COLO829 (cell line): ENCODE data around the gene CBFA2T3.

Source experiments
- DNase-seq: peaks from one replicate; pipeline ENCODE4 v3.0.0; 2012; ENCODE audit warnings: low spot score

Gene CBFA2T3

GRCh38 chr16:88939245-88939971 lies 37.6 kb downstream of the CBFA2T3 start:
- DNase-seq: no peak

DNA sequence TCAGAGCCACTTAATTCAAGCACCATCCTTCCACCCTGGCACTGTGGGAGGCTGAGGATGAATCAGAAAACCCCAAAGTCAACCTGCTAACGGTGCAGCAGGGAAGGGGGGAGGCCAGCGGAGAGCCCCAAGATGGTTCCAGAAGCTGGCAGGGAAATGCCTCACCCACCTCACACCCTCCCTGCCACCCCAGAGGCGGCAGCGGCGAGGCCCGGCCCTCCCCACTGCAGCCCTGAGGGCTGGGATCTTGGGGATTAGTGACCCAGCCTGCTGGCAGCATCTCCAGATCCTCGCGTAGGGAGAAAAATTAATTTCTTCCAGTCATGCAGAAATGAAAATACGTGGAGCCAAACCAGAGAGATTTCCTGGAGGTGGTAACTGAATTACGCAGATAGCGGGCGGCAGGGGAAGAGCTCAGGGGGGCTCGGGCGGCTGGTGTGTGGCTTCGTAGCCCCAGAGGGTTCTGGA lies 38.2 kb downstream of the CBFA2T3 start:
- no peak for DNase-seq

DNA sequence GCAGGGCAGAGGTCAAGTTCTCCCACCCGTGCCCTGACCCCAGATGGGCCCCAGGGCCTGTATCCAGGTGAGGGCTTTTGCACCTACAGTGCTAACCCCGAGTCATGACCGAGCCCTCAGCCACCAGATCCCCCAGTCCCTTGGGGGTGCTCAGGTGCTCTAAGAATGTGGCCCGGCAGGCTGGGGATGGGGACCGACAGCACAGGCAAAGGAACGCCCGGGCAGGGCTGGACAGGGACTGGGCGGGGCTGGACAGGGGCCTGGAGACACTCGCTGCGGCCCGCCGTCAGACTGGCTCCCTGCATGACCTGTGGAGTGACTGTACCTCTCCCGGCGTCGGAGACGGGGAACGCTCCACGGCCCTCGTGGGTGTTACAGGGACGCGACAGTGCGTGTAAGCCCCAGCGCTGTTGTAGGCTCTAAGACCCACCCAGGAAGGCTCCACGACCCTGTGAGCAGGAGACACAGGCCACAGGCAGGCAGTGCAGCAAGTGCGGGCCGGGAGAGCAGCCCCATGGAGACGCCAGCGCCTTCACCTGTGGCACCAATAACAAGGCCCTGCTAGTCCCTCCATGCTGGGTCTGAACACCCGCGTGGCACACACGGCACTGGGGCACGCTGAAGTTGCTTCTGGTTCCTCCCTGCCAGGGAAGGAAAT lies 38.8 kb downstream of the CBFA2T3 start:
- no peak for DNase-seq

GRCh38 chr16:88937206-88937621 lies 39.8 kb downstream of the CBFA2T3 start:
- no peak for DNase-seq

GRCh38 chr16:88936556-88937205 lies 40.3 kb downstream of the CBFA2T3 start:
- no peak for DNase-seq

GRCh38 chr16:88936008-88936555 lies 40.9 kb downstream of the CBFA2T3 start:
- no peak for DNase-seq

GRCh38 chr16:88934066-88934667 lies 42.8 kb downstream of the CBFA2T3 start:
- no peak for DNase-seq

DNA sequence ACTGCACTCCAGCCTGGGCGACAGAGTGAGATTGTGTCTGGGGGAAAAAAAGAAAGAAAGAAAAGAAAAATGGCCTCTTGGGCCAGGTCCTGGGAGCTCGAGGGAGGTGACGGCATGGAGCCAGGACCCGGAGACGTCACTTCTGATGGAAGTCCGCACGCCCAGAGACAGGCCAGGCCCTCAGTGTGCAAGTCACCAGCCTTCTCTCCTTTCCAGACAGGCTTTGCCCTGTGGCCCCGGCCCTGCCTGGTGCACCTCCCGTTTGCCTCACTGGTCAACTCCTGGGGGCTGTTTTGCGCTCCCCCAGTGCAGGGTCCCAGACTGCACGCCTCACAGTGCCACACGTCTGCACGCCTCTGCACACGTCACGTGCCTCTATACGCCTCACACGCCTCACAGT lies 44.1 kb downstream of the CBFA2T3 start:
- no peak for DNase-seq

DNA sequence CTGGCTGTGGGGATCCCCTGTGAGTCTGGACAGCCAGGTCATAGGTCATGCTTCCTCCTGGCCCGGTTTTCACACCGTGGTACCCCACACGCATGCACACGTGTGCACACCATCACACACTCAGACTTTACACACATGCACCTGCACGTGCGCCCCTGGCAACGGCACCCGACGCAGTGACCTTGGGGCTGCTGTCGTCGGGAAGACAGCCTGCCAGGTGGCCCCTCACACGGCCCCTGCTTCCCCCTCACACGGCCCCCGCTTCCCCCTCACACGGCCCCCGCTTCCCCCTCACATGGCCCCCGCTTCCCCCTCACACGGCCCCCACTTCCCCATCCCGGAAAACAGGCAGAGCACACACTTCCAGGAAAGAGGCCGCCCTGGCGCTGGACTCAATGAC lies 45.1 kb downstream of the CBFA2T3 start:
- DNase-seq: no peak

DNA sequence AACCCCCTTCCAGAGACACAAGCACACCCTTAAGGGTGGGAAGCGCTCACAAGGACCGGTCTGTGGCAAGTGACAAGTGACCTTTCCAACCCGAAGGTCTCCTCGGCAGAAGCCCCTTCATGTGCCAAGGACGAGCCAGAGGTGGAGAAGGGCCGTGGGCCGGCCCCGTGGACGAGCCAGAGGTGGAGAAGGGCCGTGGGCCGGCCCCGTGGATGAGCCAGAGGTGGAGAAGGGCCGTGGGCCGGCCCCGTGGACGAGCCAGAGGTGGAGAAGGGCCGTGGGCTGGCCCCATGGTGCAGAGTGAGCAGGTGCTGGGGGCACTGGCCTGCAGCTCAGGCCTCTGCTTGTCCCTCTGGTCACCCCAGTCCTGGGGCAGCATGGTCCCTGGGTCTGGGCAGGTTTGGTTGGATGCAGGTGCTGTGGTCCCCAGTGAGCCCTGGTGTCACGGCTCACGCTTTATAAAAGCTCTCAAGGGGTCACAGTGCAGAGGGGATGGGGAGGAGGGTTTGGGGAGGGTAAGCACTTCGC lies 45.6 kb downstream of the CBFA2T3 start:
- no peak for DNase-seq

- DNase-seq: no peak
These were observed 46.3 kb downstream of the CBFA2T3 start for GRCh38 chr16:88930716-88931115.

DNA sequence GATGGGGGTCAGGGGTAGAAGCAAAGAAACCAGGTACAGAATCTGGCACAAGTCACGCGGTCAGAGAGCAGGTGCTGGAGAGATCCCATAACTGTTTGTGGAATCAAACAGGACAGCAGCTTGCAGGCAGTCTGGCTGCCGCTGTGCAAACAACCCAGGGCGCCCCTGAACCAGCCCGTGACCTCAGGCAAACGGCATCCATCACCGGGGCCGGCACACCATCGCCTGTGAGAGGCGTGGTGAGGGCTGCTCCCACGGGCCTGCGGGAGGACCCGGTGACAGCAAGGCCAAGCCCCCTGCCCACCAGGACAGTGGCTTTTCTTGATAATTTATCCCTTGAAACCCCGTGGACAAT lies 47.9 kb downstream of the CBFA2T3 start:
- no peak for DNase-seq

- no peak for DNase-seq
These were observed 48.5 kb downstream of the CBFA2T3 start for GRCh38 chr16:88928405-88929090.

DNA sequence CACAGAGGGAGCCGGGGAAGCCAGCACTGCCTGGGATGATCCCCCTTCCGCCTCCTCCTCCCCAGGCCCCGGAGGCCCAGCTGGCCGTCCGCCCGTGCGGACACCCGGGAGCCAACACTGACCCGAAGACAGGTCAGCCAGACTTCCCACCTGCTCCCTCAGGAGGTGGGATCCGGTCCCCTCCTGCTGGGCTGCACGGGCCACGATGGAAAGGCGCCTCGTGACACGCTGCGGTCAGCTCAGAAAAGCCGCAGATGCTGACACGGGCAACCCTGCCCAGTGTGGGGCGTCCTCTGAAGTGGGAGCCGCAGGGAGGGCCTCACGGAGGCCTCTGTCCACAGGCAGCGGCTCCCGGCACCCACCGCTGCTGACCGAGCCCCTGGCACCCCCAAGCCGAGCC lies 49.3 kb downstream of the CBFA2T3 start:
- no peak for DNase-seq

DNA sequence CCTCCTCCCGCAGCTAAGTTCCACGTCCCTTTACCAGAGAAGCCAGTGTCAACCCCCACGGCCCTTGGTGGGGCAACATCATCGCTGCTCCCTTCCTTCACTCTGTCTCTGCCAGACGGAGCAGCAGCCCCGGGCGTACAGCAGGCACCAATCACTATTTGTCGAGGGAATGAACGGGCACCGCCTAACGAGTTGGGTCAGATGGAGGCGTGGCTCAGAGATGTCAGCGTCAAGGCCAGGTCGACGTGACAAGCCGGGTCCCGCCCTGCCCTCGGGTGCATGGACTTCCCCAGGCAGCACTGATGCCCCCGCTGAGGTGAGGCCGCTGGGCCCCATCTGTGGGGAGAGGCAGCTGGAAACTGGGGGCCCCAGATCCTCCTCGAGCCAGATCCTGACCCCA lies 50.0 kb downstream of the CBFA2T3 start:
- no peak for DNase-seq

DNA sequence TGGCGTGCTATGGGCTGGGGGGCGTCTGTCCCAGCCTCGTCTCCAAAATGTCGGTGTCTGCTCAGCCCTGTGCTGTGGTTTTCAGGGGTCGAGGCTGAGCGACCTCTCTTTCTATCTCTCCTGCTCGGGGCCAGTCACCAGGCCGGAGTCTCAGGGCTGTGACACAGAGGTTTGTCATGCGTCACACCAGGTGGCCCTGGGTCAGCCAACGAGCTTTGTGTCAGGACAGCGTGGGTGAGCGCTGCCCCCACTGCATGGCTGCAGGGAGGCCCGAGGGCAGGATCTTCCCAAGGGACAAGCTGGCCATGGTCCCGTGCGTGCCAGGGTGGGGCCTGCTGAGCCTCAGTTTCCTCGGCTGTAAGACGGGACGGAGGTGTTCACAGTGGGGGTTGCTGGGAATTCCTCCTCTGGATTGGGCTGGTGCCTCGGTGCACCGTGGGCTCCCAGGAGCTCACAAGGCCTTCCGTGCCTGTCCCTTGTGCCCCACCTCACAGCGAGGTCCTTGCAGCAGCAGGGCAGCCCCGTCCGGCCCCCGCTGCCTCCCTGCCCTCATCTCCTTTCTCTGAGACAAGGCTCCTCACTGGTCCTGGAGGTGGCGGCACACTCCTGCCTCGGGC lies 50.5 kb downstream of the CBFA2T3 start:
- DNase-seq: no peak

- no peak for DNase-seq
These were observed 51.5 kb downstream of the CBFA2T3 start for GRCh38 chr16:88925540-88925887.

GRCh38 chr16:88924834-88925539 lies 52.0 kb downstream of the CBFA2T3 start:
- peak; percentile 57 for DNase-seq

- DNase-seq: no peak
These were observed 52.8 kb downstream of the CBFA2T3 start for GRCh38 chr16:88923926-88924833.

DNA sequence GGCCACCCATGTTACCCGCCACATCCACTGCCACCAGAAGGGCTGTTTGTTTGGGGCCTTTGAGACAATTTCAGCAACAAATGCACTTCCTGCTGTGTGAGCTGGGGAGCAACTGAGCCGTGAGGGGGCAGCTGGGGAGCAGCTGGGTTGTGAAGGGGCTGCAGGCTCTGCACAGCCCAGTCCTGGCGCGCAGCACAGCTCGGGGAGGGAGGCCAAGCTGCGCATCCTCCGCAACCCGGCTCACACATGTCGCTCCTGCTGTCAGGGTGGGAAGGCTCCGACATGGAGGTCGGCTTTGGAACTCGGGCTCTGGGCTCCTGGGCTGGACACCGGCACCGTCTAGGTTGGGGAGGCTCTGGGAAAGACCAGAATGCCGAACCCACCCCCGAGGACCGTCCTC lies 53.6 kb downstream of the CBFA2T3 start:
- DNase-seq: no peak
